ENCODE measurements around the gene FPR2. TPM values are rescaled to one million over a fixed set of nuclear protein-coding genes. Genes with fewer than 3 reads are reported as not detected.

FPR2 gene
- total and polyA plus RNA-seq, 9 of the 15 experiments (the other 6 are each of a cell fraction or from before 2014, with no cell fraction given) = 0.03 to 0.15 (median 0.07) TPM; not detected in 6

GRCh38 chr19:51799034-51799773, 38.2 kb downstream of the FPR2 start (continued):
- no peak for TF ChIP-seq CBX8 (IDR thresholded peaks at IDR 0.05; ENCODE audit: borderline replicate concordance, extremely low read depth, low read depth, low read length, poor library complexity, severe bottlenecking)
- TF ChIP-seq RBM15 (IDR thresholded peaks at IDR 0.05; ENCODE audit: insufficient read depth, low read length) = no peak
- TF ChIP-seq SNRNP70 (optimal IDR thresholded peaks at IDR 0.05; ENCODE audit: low read depth, low read length) = no peak
- TF ChIP-seq HNRNPH1 (optimal IDR thresholded peaks at IDR 0.05; ENCODE audit: low read depth, low read length) = no peak
- no peak for TF ChIP-seq STAG1 (CRISPR knock-in tag; IDR thresholded peaks at IDR 0.05; ENCODE audit: borderline replicate concordance)
- no peak for TF ChIP-seq NELFE (IDR thresholded peaks at IDR 0.05; ENCODE audit: insufficient read depth, insufficient read length)
- TF ChIP-seq PHB2 (IDR thresholded peaks at IDR 0.05; ENCODE audit: low read depth) = no peak
- TF ChIP-seq HNRNPK (IDR thresholded peaks at IDR 0.05; ENCODE audit: low read depth, low read length, poor library complexity, severe bottlenecking) = no peak
- TF ChIP-seq, protein P1, sequence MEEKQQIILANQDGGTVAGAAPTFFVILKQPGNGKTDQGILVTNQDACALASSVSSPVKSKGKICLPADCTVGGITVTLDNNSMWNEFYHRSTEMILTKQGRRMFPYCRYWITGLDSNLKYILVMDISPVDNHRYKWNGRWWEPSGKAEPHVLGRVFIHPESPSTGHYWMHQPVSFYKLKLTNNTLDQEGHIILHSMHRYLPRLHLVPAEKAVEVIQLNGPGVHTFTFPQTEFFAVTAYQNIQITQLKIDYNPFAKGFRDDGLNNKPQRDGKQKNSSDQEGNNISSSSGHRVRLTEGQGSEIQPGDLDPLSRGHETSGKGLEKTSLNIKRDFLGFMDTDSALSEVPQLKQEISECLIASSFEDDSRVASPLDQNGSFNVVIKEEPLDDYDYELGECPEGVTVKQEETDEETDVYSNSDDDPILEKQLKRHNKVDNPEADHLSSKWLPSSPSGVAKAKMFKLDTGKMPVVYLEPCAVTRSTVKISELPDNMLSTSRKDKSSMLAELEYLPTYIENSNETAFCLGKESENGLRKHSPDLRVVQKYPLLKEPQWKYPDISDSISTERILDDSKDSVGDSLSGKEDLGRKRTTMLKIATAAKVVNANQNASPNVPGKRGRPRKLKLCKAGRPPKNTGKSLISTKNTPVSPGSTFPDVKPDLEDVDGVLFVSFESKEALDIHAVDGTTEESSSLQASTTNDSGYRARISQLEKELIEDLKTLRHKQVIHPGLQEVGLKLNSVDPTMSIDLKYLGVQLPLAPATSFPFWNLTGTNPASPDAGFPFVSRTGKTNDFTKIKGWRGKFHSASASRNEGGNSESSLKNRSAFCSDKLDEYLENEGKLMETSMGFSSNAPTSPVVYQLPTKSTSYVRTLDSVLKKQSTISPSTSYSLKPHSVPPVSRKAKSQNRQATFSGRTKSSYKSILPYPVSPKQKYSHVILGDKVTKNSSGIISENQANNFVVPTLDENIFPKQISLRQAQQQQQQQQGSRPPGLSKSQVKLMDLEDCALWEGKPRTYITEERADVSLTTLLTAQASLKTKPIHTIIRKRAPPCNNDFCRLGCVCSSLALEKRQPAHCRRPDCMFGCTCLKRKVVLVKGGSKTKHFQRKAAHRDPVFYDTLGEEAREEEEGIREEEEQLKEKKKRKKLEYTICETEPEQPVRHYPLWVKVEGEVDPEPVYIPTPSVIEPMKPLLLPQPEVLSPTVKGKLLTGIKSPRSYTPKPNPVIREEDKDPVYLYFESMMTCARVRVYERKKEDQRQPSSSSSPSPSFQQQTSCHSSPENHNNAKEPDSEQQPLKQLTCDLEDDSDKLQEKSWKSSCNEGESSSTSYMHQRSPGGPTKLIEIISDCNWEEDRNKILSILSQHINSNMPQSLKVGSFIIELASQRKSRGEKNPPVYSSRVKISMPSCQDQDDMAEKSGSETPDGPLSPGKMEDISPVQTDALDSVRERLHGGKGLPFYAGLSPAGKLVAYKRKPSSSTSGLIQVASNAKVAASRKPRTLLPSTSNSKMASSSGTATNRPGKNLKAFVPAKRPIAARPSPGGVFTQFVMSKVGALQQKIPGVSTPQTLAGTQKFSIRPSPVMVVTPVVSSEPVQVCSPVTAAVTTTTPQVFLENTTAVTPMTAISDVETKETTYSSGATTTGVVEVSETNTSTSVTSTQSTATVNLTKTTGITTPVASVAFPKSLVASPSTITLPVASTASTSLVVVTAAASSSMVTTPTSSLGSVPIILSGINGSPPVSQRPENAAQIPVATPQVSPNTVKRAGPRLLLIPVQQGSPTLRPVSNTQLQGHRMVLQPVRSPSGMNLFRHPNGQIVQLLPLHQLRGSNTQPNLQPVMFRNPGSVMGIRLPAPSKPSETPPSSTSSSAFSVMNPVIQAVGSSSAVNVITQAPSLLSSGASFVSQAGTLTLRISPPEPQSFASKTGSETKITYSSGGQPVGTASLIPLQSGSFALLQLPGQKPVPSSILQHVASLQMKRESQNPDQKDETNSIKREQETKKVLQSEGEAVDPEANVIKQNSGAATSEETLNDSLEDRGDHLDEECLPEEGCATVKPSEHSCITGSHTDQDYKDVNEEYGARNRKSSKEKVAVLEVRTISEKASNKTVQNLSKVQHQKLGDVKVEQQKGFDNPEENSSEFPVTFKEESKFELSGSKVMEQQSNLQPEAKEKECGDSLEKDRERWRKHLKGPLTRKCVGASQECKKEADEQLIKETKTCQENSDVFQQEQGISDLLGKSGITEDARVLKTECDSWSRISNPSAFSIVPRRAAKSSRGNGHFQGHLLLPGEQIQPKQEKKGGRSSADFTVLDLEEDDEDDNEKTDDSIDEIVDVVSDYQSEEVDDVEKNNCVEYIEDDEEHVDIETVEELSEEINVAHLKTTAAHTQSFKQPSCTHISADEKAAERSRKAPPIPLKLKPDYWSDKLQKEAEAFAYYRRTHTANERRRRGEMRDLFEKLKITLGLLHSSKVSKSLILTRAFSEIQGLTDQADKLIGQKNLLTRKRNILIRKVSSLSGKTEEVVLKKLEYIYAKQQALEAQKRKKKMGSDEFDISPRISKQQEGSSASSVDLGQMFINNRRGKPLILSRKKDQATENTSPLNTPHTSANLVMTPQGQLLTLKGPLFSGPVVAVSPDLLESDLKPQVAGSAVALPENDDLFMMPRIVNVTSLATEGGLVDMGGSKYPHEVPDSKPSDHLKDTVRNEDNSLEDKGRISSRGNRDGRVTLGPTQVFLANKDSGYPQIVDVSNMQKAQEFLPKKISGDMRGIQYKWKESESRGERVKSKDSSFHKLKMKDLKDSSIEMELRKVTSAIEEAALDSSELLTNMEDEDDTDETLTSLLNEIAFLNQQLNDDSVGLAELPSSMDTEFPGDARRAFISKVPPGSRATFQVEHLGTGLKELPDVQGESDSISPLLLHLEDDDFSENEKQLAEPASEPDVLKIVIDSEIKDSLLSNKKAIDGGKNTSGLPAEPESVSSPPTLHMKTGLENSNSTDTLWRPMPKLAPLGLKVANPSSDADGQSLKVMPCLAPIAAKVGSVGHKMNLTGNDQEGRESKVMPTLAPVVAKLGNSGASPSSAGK (IDR thresholded peaks at IDR 0.05) = peak; percentile 83
- TF ChIP-seq BRD9 (IDR thresholded peaks at IDR 0.05; ENCODE audit: low read depth, partially characterized antibody) = no peak
- no peak for TF ChIP-seq C11orf30 (IDR thresholded peaks at IDR 0.05; ENCODE audit: low read depth)
- TF ChIP-seq MTA1 (IDR thresholded peaks at IDR 0.05; ENCODE audit: borderline replicate concordance) = no peak
- no peak for TF ChIP-seq MEF2A (IDR thresholded peaks at IDR 0.05; ENCODE audit: control insufficient read depth, low read depth, low read length)
- 0 out of 2 replicates have a peak, but pooled peaks have one; percentile 35 for TF ChIP-seq ATF4 (CRISPR knock-in tag; IDR thresholded peaks at IDR 0.05)
- TF ChIP-seq BACH1 (tag; IDR thresholded peaks at IDR 0.05) = peak; percentile 69
- TF ChIP-seq ZC3H4 (CRISPR knock-in tag; IDR thresholded peaks at IDR 0.05; ENCODE audit: borderline replicate concordance) = no peak

Measured in K562 (cell line).